Skeletal muscle tissue (tissue), 4 donors: ENCODE measurements around the gene LEMD2. TPM values are rescaled to one million over a fixed set of nuclear protein-coding genes. Genes with fewer than 3 reads are reported as not detected.

Source experiments
- H3K27ac ChIP-seq: one replicate; pipeline ENCODE4 v1.7.0; 2013; ENCODE audit warnings: mild to moderate bottlenecking, low read depth, low read length, inconsistent platforms
- H3K27me3 ChIP-seq, 3 donors: one replicate each; pipeline ENCODE4 v1.7.0; 2013; ENCODE audit warnings: low read length in 3 of 3; ENCODE audit not compliant: control insufficient read depth in 3 of 3, insufficient read depth in 3 of 3
- H3K36me3 ChIP-seq, 3 donors: one replicate each; pipeline ENCODE4 v1.7.0; 2013; ENCODE audit warnings: low read length in 3 of 3; ENCODE audit not compliant: control insufficient read depth in 3 of 3, insufficient read depth in 3 of 3
- H3K4me1 ChIP-seq, 3 donors: one replicate each; pipeline ENCODE4 v1.7.0; 2013; ENCODE audit warnings: low read length in 3 of 3, mild to moderate bottlenecking in 3 of 3; ENCODE audit not compliant: control insufficient read depth in 3 of 3, insufficient read depth in 3 of 3
- H3K4me3 ChIP-seq, 3 donors: one replicate each; pipeline ENCODE4 v1.7.0; 2013; ENCODE audit warnings: low read length in 3 of 3
- H3K9ac ChIP-seq, 3 donors: one replicate each; pipeline ENCODE4 v1.7.0; 2013; ENCODE audit warnings: low read length in 3 of 3, mild to moderate bottlenecking in 3 of 3, moderate library complexity in 2 of 3, low read depth in 1 of 3
- H3K9me3 ChIP-seq, 3 donors: one replicate each; pipeline ENCODE4 v1.7.0; 2013; ENCODE audit warnings: low read length in 3 of 3; ENCODE audit not compliant: control insufficient read depth in 3 of 3
- total RNA-seq: library from RNA; depleted of rRNA; stranded (reverse); fragments of >200 nt; gene quantifications from one replicate; pipeline ENCODE4 v1.2.3, GENCODE V29; 2014
- donor health status: Osteomylitis.

LEMD2 gene
- total RNA-seq, 1 donor from 2014 or later, result 21.9 TPM

GRCh38 chr6:33727932-33728331, 61.0 kb downstream of the LEMD2 start:
- Histone ChIP-seq H3K4me3 (peak overlapping the region in 1 of 3 donors; percentile 22), H3K9me3 (no peaks in the 10 kb centered on the region), H3K4me1 (peaks cover 54 to 71% (median 62%) of the 10 kb centered on the region in 3 donors), H3K36me3 (peaks cover 43 to 53% (median 46%) of the 10 kb centered on the region in 3 donors), H3K27me3 (no peaks in the 10 kb centered on the region), H3K9ac (peak overlapping the region in 2 of 3 donors; percentile 15 to 57), H3K27ac (peak overlapping the region; percentile 96)

DNA sequence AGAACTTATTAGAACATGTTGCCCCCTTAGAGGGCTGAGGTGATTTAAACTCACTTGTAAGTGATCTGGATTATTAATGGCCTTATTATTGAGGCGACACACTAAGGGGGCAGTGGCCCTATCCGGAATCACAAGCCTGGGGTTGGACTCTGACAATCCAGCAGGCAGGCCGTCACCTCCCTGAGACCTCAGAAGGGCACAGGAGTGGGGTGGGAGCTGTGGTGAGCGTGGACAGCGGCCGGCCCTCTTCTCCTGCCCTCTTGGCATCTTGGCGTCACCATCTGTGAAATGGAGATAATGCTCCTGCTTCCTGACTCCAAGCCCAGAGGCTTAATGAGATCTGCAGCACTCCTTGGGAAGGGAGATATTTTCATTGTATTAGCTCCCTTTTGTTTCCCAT, 61.8 kb downstream of the LEMD2 start:
- no peak overlapping the region for H3K4me3 ChIP-seq
- H3K36me3 ChIP-seq, result peaks cover 46 to 56% (median 49%) of the 10 kb centered on the region in 3 donors
- peaks cover 45 to 63% (median 54%) of the 10 kb centered on the region in 3 donors for H3K4me1 ChIP-seq

GRCh38 chr6:33726696-33727095, 62.2 kb downstream of the LEMD2 start:
- no peaks in the 10 kb centered on the region for H3K9me3 ChIP-seq
- H3K36me3 ChIP-seq, result peaks cover 49 to 61% (median 53%) of the 10 kb centered on the region in 3 donors
- H3K9ac ChIP-seq, result peak overlapping the region in 1 of 3 donors; percentile 16
- no peaks in the 10 kb centered on the region for H3K27me3 ChIP-seq
- no peak overlapping the region for H3K4me3 ChIP-seq
- peak overlapping the region; percentile 16 for H3K27ac ChIP-seq
- peaks cover 42 to 58% (median 50%) of the 10 kb centered on the region in 3 donors for H3K4me1 ChIP-seq

More for the DNA sequence above, 61.8 kb downstream of the LEMD2 start:
- Histone ChIP-seq H3K9ac (peak overlapping the region in 1 of 3 donors; percentile 16), H3K9me3 (no peaks in the 10 kb centered on the region), H3K27ac (peak overlapping the region; percentile 16), H3K27me3 (no peaks in the 10 kb centered on the region)

DNA sequence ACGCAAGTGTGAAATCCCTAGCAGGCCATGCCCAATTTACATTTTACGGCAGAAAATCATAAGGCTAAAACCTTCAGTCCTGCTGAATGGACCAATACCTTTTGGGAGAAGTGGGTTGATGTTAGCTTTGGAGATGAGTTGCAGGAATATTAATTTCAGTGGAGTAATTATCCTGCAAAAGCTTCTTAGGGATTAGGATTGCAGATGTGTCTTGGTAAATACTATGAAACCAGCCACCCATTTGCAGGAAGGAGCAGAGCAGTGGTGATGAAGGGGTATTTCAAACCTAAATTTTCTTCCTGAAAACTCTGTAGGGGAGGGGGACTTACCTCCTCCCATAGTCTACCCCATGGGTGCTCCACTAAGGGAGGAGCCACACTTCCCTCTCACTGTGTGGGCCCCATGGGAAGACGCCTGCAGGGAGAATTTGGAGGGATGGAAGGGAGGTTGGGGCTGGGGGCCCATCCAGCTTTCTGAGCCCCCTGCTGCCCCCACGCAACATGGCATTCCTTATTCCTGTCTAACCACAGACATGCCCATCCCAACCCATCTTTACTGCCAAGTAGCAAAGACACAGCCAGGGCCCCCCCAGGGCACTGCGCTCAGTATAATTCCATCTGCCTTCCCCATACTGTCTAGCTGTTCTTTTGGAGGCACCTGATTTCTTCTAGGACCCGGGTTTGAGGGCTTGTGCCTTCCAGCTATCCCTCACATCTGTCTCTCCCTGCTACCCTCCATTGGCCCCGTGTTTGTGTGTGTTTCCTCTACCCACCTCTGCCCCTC, 62.8 kb downstream of the LEMD2 start:
- Histone ChIP-seq H3K36me3 (peaks cover 49 to 63% (median 53%) of the 10 kb centered on the region in 3 donors), H3K9me3 (no peaks in the 10 kb centered on the region), H3K4me3 (no peak overlapping the region), H3K27ac (peak overlapping the region; percentile 9), H3K27me3 (no peaks in the 10 kb centered on the region), H3K4me1 (peaks cover 36 to 52% (median 44%) of the 10 kb centered on the region in 3 donors), H3K9ac (peak overlapping the region in 1 of 3 donors; percentile 16)

DNA sequence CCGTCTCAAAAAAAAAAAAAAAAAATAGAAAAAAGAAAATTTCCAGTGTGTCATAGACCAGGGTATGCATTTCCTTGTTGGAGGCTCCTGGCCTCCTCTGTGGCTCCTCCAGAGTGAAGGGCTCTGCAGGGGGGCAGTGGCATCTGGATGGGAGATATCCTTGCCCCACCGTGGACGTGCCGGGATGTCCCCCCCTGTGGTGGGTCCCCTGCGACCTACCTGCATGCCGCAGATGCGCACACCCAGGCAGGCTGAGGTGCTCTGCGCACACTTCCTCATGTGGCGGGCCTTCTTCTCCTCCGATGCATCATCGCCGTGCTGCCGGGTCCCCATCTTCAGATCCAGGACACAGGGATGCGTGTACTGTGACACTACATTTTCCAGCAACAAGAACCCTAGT, 63.7 kb downstream of the LEMD2 start:
- Histone ChIP-seq H3K4me1 (peaks cover 28 to 44% (median 36%) of the 10 kb centered on the region in 3 donors), H3K9ac (no peak overlapping the region), H3K9me3 (no peaks in the 10 kb centered on the region), H3K4me3 (no peak overlapping the region), H3K27ac (no peak overlapping the region), H3K27me3 (no peaks in the 10 kb centered on the region), H3K36me3 (peaks cover 44 to 57% (median 49%) of the 10 kb centered on the region in 3 donors)

- no peaks in the 10 kb centered on the region for H3K9me3 ChIP-seq
- no peak overlapping the region for H3K27ac ChIP-seq
- no peak overlapping the region for H3K4me3 ChIP-seq
- H3K36me3 ChIP-seq, result peaks cover 44 to 57% (median 49%) of the 10 kb centered on the region in 3 donors
- H3K9ac ChIP-seq, result peak overlapping the region in 1 of 3 donors; percentile 30
- H3K27me3 ChIP-seq, result no peaks in the 10 kb centered on the region
- peaks cover 20 to 35% (median 27%) of the 10 kb centered on the region in 3 donors for H3K4me1 ChIP-seq
Measured at GRCh38 chr6:33724102-33725023, 64.6 kb downstream of the LEMD2 start.

GRCh38 chr6:33723371-33724085, 65.4 kb downstream of the LEMD2 start:
- Histone ChIP-seq H3K36me3 (peaks cover 44 to 49% (median 48%) of the 10 kb centered on the region in 3 donors), H3K9ac (no peak overlapping the region), H3K4me1 (peaks cover 12 to 27% (median 20%) of the 10 kb centered on the region in 3 donors), H3K4me3 (no peak overlapping the region), H3K9me3 (no peaks in the 10 kb centered on the region), H3K27ac (no peak overlapping the region), H3K27me3 (no peaks in the 10 kb centered on the region)

- Histone ChIP-seq H3K36me3 (peaks cover 37 to 41% (median 40%) of the 10 kb centered on the region in 3 donors), H3K9me3 (no peaks in the 10 kb centered on the region), H3K27ac (no peak overlapping the region), H3K4me3 (no peak overlapping the region), H3K9ac (no peak overlapping the region), H3K27me3 (no peaks in the 10 kb centered on the region), H3K4me1 (peaks cover 0 to 17% (median 14%) of the 10 kb centered on the region in 3 donors)
Measured at GRCh38 chr6:33722103-33722623, 66.8 kb downstream of the LEMD2 start.

DNA sequence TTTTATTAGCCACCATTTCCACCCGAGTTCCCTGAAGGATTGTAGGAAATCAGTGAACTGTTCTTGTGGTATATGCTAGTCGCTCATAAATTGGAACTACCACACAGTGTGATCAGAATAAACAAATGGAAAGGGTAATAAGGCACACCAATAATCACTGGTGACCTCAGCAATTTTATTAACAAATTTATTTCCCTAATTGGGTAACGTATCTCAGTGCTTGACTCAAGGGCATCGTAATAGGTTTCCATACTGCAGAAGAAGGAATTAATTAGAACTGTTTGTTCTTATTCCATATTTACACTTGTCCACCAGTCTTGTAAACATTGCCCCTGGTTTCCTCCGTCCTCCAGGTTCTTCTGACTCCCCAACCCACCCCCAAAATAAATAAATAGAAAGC, 67.4 kb downstream of the LEMD2 start:
- peaks cover 0 to 14% (median 8%) of the 10 kb centered on the region in 3 donors for H3K4me1 ChIP-seq

More for the DNA sequence above, 67.4 kb downstream of the LEMD2 start:
- Histone ChIP-seq H3K9ac (no peak overlapping the region), H3K9me3 (no peaks in the 10 kb centered on the region), H3K27ac (no peak overlapping the region), H3K36me3 (peaks cover 30 to 35% (median 35%) of the 10 kb centered on the region in 3 donors), H3K4me3 (no peak overlapping the region), H3K27me3 (no peaks in the 10 kb centered on the region)
